Measurements from ENCODE around the gene LHFPL2. TPM values are rescaled to one million over a fixed set of nuclear protein-coding genes. Genes with fewer than 3 reads are reported as not detected.
A peak's percentile ranks its signal among the peaks of the same experiment; 100 is the strongest.

Gene LHFPL2
- total and polyA plus RNA-seq, 12 donors: 2.4 to 14.9 (median 5.1) TPM

- no peaks in the 10 kb centered on the region for H3K27me3 ChIP-seq
- no peak for TF ChIP-seq CTCF (IDR thresholded peaks at IDR 0.05)
- H3K27ac ChIP-seq: no peak overlapping the region
- WGBS, 2 donors: 98 to 100% methylated on average over 1 of the region's 1 CpG
- H3K4me3 ChIP-seq: no peak overlapping the region
- ATAC-seq (no peak), DNase-seq (no peak)
- H3K4me1 ChIP-seq: peaks cover 0 to 31% (median 13%) of the 10 kb centered on the region in 9 donors
- H3K36me3 ChIP-seq: no peaks in the 10 kb centered on the region
- H3K9me3 ChIP-seq: no peaks in the 10 kb centered on the region
- intact Hi-C loops (cut with DNase I): no loop called here
Measured at GRCh38 chr5:78661691-78662090, 13.1 kb upstream of the LHFPL2 start.

- no peak for TF ChIP-seq CTCF (IDR thresholded peaks at IDR 0.05)
- Histone ChIP-seq H3K4me3 (no peak overlapping the region), H3K36me3 (no peaks in the 10 kb centered on the region), H3K27ac (no peak overlapping the region), H3K4me1 (peaks cover 0 to 31% (median 13%) of the 10 kb centered on the region in 9 donors), H3K9me3 (no peaks in the 10 kb centered on the region), H3K27me3 (no peaks in the 10 kb centered on the region)
- WGBS, 2 donors: 91 to 92% methylated on average over 1 of the region's 1 CpG
- no peak for DNase-seq
- no peak for ATAC-seq
- intact Hi-C loops (cut with DNase I): no loop called here
Measured at GRCh38 chr5:78661044-78661443, 12.5 kb upstream of the LHFPL2 start.

- H3K36me3 ChIP-seq: no peaks in the 10 kb centered on the region
- H3K27ac ChIP-seq: peak overlapping the region in 2 of 10 donors; percentile 24 to 63
- WGBS, 2 donors: 47 to 56% methylated on average over 1 of the region's 1 CpG
- H3K27me3 ChIP-seq: no peaks in the 10 kb centered on the region
- no peaks in the 10 kb centered on the region for H3K9me3 ChIP-seq
- no peak for TF ChIP-seq CTCF (IDR thresholded peaks at IDR 0.05)
- H3K4me1 ChIP-seq: peaks cover 0 to 31% (median 13%) of the 10 kb centered on the region in 9 donors
- ATAC-seq (no peak), DNase-seq (no peak)
- intact Hi-C loops (cut with DNase I): no loop called here
- no peak overlapping the region for H3K4me3 ChIP-seq
Measured at GRCh38 chr5:78660401-78660800, 11.8 kb upstream of the LHFPL2 start.

- Histone ChIP-seq H3K36me3 (no peaks in the 10 kb centered on the region), H3K4me3 (no peak overlapping the region), H3K27me3 (no peaks in the 10 kb centered on the region), H3K4me1 (peaks cover 0 to 31% (median 13%) of the 10 kb centered on the region in 9 donors), H3K27ac (peak overlapping the region in 6 of 10 donors; percentile 24 to 63 (median 34)), H3K9me3 (no peaks in the 10 kb centered on the region)
- 15 to 32% methylated on average over 3 of the region's 3 CpGs for WGBS, 2 donors
- intact Hi-C loops (cut with DNase I): loop anchor here in 1 of 10 donors (10.0 kb wide), 1 partner anchor 95 kb away; no protein-coding TSS in a partner anchor
- DNase-seq: no peak
- peak in 4 of 8 donors; percentile 35 to 65 (median 54) for ATAC-seq
- no peak for TF ChIP-seq CTCF (IDR thresholded peaks at IDR 0.05)
Measured at GRCh38 chr5:78659714-78660113, 11.1 kb upstream of the LHFPL2 start.
